TTC549 (cell line): ENCODE measurements around the gene PRTN3.

ENCODE experiments used
- FAIRE-seq: peaks from 2 replicates; lab custom pipeline; 2012; peaks lifted over from hg19 to GRCh38; lab: Jason Lieb, UNC

Gene PRTN3

GRCh38 chr19:840519-841206 is at the start of gene PRTN3:
TSS of gene PRTN3 (plus strand) at chr19:840999. CDS start at chr19:841009, 10 bp downstream.
- FAIRE-seq: no peak

GRCh38 chr19:791007-791566 is 49.7 kb upstream of the PRTN3 start:
- FAIRE-seq: no peak

GRCh38 chr19:791567-792305 is 49.1 kb upstream of the PRTN3 start:
- no peak for FAIRE-seq

- no peak for FAIRE-seq
Measured at GRCh38 chr19:792306-792885, 48.4 kb upstream of the PRTN3 start.

GRCh38 chr19:793806-794205 is 47.0 kb upstream of the PRTN3 start:
- FAIRE-seq: no peak

- FAIRE-seq: no peak
Measured at GRCh38 chr19:795073-795611, 45.7 kb upstream of the PRTN3 start.

GRCh38 chr19:795691-796581 is 44.9 kb upstream of the PRTN3 start:
- FAIRE-seq: no peak

- FAIRE-seq: peak; percentile 98
Measured at GRCh38 chr19:796692-797527, 43.9 kb upstream of the PRTN3 start, which contains the start of gene PTBP1. TSS of gene PTBP1 (plus strand) at chr19:797452. CDS start at chr19:797498, 46 bp downstream.

- FAIRE-seq: no peak
Measured at GRCh38 chr19:797528-798414, 43.0 kb upstream of the PRTN3 start.

- FAIRE-seq: no peak
Measured at GRCh38 chr19:798415-799075, 42.3 kb upstream of the PRTN3 start.

GRCh38 chr19:799076-799881 is 41.5 kb upstream of the PRTN3 start:
- FAIRE-seq: no peak

GRCh38 chr19:800360-801029 is 40.3 kb upstream of the PRTN3 start:
- no peak for FAIRE-seq

- no peak for FAIRE-seq
Measured at GRCh38 chr19:801030-801860, 39.6 kb upstream of the PRTN3 start.

- no peak for FAIRE-seq
Measured at GRCh38 chr19:801861-802497, 38.8 kb upstream of the PRTN3 start.

GRCh38 chr19:802498-803098 is 38.2 kb upstream of the PRTN3 start:
- no peak for FAIRE-seq

- FAIRE-seq: no peak
Measured at GRCh38 chr19:803099-803561, 37.7 kb upstream of the PRTN3 start.
